UCSD-AML1 (cell line): ENCODE measurements around the gene LTBP4.
A peak's percentile ranks its signal among the peaks of the same experiment; 100 is the strongest.

Experiments used
- DNase-seq: peaks from one replicate; lab custom pipeline; 2025; ENCODE audit not compliant: unreplicated experiment; lab: John Stamatoyannopoulos, UW

Gene LTBP4

DNA sequence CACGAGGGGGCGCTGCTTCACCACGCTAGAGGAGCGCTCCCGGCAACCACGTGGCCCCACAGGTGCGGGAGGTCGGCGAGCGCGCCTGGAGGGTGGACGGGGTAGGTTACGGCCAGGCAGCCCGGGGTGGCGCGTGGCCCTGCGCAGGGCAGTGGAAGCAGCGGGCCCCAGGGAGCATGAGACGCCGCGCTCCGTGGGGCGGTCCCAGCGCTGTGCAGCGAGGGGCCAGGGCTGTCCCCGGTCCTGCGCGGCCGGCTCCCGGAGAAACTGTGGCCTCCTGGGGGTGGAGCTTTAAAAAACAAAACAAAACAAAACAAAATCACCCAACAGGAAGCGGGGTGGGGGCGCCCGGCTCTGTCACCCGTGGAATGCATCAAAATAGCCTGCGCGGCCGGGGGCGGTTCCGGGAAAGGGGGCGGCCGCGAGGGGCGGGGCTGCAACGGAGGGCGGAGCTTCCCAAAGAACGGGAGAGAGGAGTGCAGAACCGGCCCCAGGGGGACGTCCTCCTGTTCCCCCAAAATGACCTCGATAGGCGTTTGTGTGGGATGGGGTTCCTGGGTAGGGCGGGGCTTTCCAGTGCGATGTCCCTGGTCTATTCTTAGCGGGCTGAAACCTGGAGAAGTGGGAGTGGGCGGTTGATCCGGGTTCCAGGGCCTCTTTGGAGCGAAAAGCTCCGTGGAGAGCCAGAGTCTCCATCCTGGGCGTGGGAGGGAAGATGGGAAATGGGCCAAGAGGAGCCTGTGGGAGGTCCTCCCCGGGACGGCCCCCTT, 61.9 kb downstream of the LTBP4 start:
- peak; percentile 87 for DNase-seq

GRCh38 chr19:40663695-40664692, 62.8 kb downstream of the LTBP4 start:
- no peak for DNase-seq

- DNase-seq = no peak
Measured at GRCh38 chr19:40666803-40667438, 65.8 kb downstream of the LTBP4 start.

DNA sequence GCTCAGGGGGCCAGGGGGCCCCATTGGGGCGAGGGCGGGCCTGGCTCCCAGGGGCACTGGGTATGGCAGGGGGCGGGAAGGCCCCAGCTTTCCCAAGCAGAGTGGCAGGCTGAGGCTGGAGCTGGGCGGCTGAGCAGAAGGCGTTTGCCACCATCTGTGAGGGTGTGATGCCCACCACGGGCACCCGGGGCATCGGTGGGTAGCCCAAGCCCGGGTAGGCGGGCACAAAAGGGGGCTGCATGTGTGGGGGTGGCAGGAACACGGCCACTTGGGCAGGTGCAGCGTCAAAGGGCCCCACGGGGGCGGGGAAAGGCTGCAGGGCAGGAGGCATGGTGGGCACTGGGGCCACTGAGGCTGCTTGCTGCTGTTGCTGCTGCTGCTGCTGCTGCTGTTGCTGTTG, 66.4 kb downstream of the LTBP4 start:
- no peak for DNase-seq

GRCh38 chr19:40668991-40669614, 67.9 kb downstream of the LTBP4 start:
- DNase-seq = no peak

GRCh38 chr19:40671404-40671803, 70.2 kb downstream of the LTBP4 start:
- DNase-seq = no peak

GRCh38 chr19:40672038-40672437, 70.9 kb downstream of the LTBP4 start:
- no peak for DNase-seq

GRCh38 chr19:40672573-40673299, 71.6 kb downstream of the LTBP4 start:
- DNase-seq = no peak

DNA sequence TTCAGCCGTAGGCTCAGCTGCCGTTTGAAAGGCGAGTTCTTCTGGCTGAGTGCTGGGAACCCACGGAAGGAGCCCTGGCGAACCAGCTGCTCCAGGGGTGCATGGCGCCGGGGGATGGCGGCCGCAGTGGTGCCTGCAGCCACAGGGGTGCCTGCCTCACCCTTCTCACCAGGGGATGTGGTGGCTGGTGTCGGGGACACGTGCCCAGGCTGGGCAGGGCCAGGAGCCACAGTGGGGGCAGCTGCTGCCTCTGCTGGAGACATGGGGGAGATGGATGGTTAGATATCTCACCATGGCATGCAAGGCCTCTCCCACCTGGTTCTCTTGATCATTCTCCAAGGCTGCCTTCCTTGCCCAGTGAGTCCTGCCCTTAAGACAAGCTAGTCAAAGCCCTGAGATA, 72.2 kb downstream of the LTBP4 start:
- no peak for DNase-seq

DNA sequence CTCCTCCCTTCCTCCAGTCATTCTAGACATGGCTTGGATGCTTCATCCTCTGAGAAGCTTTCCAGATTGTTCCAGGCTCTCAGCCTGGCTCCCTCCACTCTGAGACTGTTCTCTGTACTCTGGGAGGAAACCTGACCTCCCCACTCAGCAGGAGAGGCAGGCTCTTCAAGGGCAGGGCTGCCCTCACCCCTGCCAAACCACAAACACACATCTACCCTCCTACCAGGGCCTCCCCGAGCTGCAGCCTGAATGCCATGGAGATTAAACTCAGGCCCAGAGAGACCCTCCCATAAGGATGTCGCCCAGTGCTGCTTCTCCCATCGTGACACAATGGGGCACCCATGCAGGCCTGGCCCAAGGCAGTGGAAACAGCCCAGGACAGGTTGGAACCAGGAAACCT, 73.1 kb downstream of the LTBP4 start:
- DNase-seq = no peak

- no peak for DNase-seq
Measured at GRCh38 chr19:40677156-40677555, 76.0 kb downstream of the LTBP4 start.
